Panc1 (cell line): ENCODE results near the gene PADI3. TPM values are rescaled to one million over a fixed set of nuclear protein-coding genes. Genes with fewer than 3 reads are reported as not detected.

Source experiments
- ATAC-seq: fragments of 200-7000 bp; cut with Tn5 transposase; 2 replicates; pipeline ENCODE4 v1.9.1; 2020; ENCODE audit warnings: mild to moderate bottlenecking, moderate library complexity
- BruUV-seq: library from RNA; stranded (reverse); fragments of 400-500 nt; replicated peaks from 2 replicates; lab custom pipeline; 2021; lab: Mats Ljungman, UMichigan
- CTCF ChIA-PET: fragments of 300-600 bp; sonication (Branson Sonifier 250); formaldehyde crosslinking; loops from one replicate; lab custom pipeline; 2022; ENCODE audit warnings: antibody characterized with exemption; lab: Charles Lee
- POLR2A ChIA-PET: fragments of 300-600 bp; sonication (Branson Sonifier 250); formaldehyde crosslinking; loops from one replicate; lab custom pipeline; 2022; ENCODE audit warnings: antibody characterized with exemption; lab: Charles Lee
- DNase-seq: peaks from one replicate; pipeline ENCODE4 v3.0.0-alpha.2; 2010; ENCODE audit warnings: low read depth, low spot score
- H3K27ac ChIP-seq: 2 replicates; pipeline ENCODE4 v1.5.1; 2011; ENCODE audit warnings: mild to moderate bottlenecking, low read length, inconsistent platforms
- H3K27me3 ChIP-seq: fragments of 200-500 bp; sonication (Bioruptor generic); 2 replicates; pipeline ENCODE4 v1.6.0; 2014; ENCODE audit warnings: low read length, inconsistent platforms; ENCODE audit not compliant: control insufficient read depth, insufficient read depth
- H3K36me3 ChIP-seq: fragments of 200-500 bp; sonication (Bioruptor generic); 2 replicates; pipeline ENCODE4 v1.5.1; 2014; ENCODE audit warnings: inconsistent platforms, mild to moderate bottlenecking, low read length, moderate library complexity; ENCODE audit not compliant: control insufficient read depth, insufficient read depth
- H3K4me1 ChIP-seq: 2 replicates; pipeline ENCODE4 v1.5.1; 2011; ENCODE audit warnings: inconsistent platforms, mild to moderate bottlenecking, low read length, moderate library complexity; ENCODE audit not compliant: control insufficient read depth, insufficient read depth
- H3K4me3 ChIP-seq, 2 experiments: 2 replicates each; pipeline ENCODE4 v1.5.1; 2011 to 2012; ENCODE audit warnings: low read depth in 2 of 2, low read length in 2 of 2, mild to moderate bottlenecking in 2 of 2, inconsistent platforms in 1 of 2, moderate library complexity in 1 of 2
- H3K9me3 ChIP-seq: fragments of 200-500 bp; sonication (Bioruptor generic); 2 replicates; pipeline ENCODE4 v1.5.1; 2014; ENCODE audit warnings: low read depth, mild to moderate bottlenecking, inconsistent platforms, low read length, moderate library complexity; ENCODE audit not compliant: control insufficient read depth, insufficient read depth
- CTCF ChIP-seq: fragments of 450-650 bp; IDR thresholded peaks from 2 replicates; pipeline ENCODE4 v1.5.1; 2017; ENCODE audit warnings: mild to moderate bottlenecking
- POLR2AphosphoS5 ChIP-seq: IDR thresholded peaks from 2 replicates; pipeline ENCODE4 v1.6.1; 2012; ENCODE audit warnings: mild to moderate bottlenecking, low read depth, low read length, moderate library complexity
- REST ChIP-seq, 2 experiments: IDR thresholded peaks; 2 replicates each; pipeline ENCODE4 v1.6.1; 2011 to 2012; ENCODE audit warnings: low read depth in 2 of 2, control low read depth in 1 of 2, low read length in 1 of 2, mild to moderate bottlenecking in 1 of 2, moderate library complexity in 1 of 2; ENCODE audit not compliant: insufficient read depth in 1 of 2
- SIN3A ChIP-seq: IDR thresholded peaks from 2 replicates; pipeline ENCODE4 v1.6.1; 2012; ENCODE audit warnings: low read depth, mild to moderate bottlenecking, low read length, moderate library complexity, borderline replicate concordance; ENCODE audit not compliant: insufficient read depth
- TCF7L2 ChIP-seq: IDR thresholded peaks from 2 replicates; pipeline ENCODE4 v1.6.1; 2011; ENCODE audit warnings: mild to moderate bottlenecking, low read depth, low read length, inconsistent platforms
- in situ Hi-C: cut with HindIII; loops from 2 replicates; pipeline ENCODE4 v1.10.0; 2016; ENCODE audit warnings: low sequenced_read_pairs, low pct_unique_long_range_greater_than_20kb
- intact Hi-C: fragments of 100-400 bp; cut with micrococcal nuclease; formaldehyde crosslinking; loops from one replicate; pipeline ENCODE4 v1.10.0; 2022; ENCODE audit not compliant: unreplicated experiment
- total RNA-seq: library from RNA; stranded (reverse); gene quantifications from one replicate; pipeline ENCODE4 v1.2.1, GENCODE V29; 2021; ENCODE audit not compliant: unreplicated experiment

PADI3 gene
- total RNA-seq, 1 experiment from 2014 or later, result 3.4 TPM

GRCh38 chr1:17234405-17234804 lies 14.5 kb upstream of the PADI3 start:
- BruUV-seq, result no TSS peak
- intact Hi-C loops, result loop anchor here (10.0 kb wide), 1 partner anchor 170 kb away; no protein-coding TSS in a partner anchor
- no peak for DNase-seq
- no peaks in the 10 kb centered on the region for H3K27me3 ChIP-seq
- H3K27ac ChIP-seq, result peak overlapping the region; percentile 96
- in situ Hi-C loops, result no loop called here
- no peak for ATAC-seq
- CTCF ChIA-PET, result interaction anchor here (2.5 kb wide), 1 partner anchor 108 kb away, joined by 8 read pairs; no protein-coding TSS in a partner anchor
- TF ChIP-seq TCF7L2 (no peak), POLR2AphosphoS5 (no peak), CTCF (no peak), REST (IDR thresholded peaks at IDR 0.05; ENCODE audit: insufficient read depth in 1 of 2, low read depth in 2 of 2, low read length in 1 of 2) (no peak), SIN3A (no peak)
- H3K9me3 ChIP-seq, result no peaks in the 10 kb centered on the region
- no peak overlapping the region for H3K4me3 ChIP-seq
- peaks cover 74% of the 10 kb centered on the region for H3K4me1 ChIP-seq
- H3K36me3 ChIP-seq, result no peaks in the 10 kb centered on the region
- POLR2A ChIA-PET, result interaction anchor here (0.5 to 1.2 kb wide), 2 partner anchors 28 to 106 kb away, joined by 3 to 4 read pairs; no protein-coding TSS in a partner anchor

DNA sequence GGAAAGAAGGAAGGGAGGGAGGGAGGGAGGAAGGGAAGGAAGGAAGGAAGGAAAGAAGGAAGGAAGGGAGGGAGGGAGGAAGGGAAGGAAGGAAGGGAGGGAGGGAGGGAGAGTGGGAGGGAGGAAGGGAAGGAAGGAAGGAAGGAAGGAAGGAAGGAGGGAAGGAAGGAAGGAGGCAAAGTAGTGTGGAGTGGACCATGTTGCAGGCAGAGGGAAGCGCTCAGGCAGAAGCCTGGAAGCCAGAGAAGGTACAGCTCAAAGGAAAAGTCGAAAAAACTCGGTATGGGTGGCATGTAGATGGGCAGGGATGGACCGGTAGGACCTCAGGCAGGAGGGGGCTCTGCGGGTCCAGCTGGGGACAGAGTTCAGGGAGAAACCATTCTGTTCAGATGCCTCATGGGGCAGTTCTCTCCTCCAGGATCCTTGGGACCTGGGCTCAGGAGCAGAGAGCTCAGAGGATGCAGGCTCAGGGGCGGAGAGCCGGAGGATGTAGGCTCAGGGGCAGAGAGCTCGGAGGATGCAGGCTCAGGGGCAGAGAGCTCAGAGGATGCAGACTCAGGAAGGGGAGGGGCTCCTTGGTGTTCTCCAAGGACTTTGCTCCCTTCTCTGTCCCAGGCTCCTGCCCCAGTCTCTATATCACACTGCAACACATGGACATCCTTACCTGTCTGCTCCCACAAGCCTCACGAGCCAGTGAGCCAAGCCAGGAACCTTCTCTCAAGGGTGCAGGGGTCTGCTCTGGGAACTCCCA lies 13.6 kb upstream of the PADI3 start:
- no peaks in the 10 kb centered on the region for H3K36me3 ChIP-seq
- TF ChIP-seq CTCF, result no peak
- no peak for TF ChIP-seq REST (IDR thresholded peaks at IDR 0.05; ENCODE audit: insufficient read depth in 1 of 2, low read depth in 2 of 2, low read length in 1 of 2)
- no peak for TF ChIP-seq TCF7L2
- TF ChIP-seq POLR2AphosphoS5, result no peak
- TF ChIP-seq SIN3A, result no peak
- CTCF ChIA-PET, result interaction anchor here (0.9 to 2.5 kb wide), 2 partner anchors 83 to 109 kb away, joined by 3 to 8 read pairs; no protein-coding TSS in a partner anchor
- H3K4me1 ChIP-seq, result peaks cover 74% of the 10 kb centered on the region
- DNase-seq (no peak), ATAC-seq (no peak)
- intact Hi-C loops (loop anchor here (10.0 kb wide), 1 partner anchor 169 kb away; no protein-coding TSS in a partner anchor), in situ Hi-C loops (no loop called here)
- BruUV-seq, result no TSS peak
- no peaks in the 10 kb centered on the region for H3K27me3 ChIP-seq
- no peaks in the 10 kb centered on the region for H3K9me3 ChIP-seq
- H3K27ac ChIP-seq, result peak overlapping the region; percentile 96
- POLR2A ChIA-PET, result interaction anchor here (0.5 to 0.6 kb wide), 2 partner anchors 37 to 147 kb away, joined by 3 to 4 read pairs; no protein-coding TSS in a partner anchor
- no peak overlapping the region for H3K4me3 ChIP-seq
